DOHH2 (cell line): ENCODE measurements around the gene CRX.
A peak's percentile ranks its signal among the peaks of the same experiment; 100 is the strongest.

Experiments used
- H3F3A ChIP-seq: fragments of 200-600 bp; sonication (generic), shearing (Covaris generic); 2 replicates; pipeline ENCODE4 v1.6.0; 2016; ENCODE audit warnings: antibody characterized with exemption, mild to moderate bottlenecking; ENCODE audit not compliant: control insufficient read depth, insufficient read depth
- H3K27ac ChIP-seq: fragments of 200-600 bp; sonication (generic); 2 replicates; pipeline ENCODE4 v1.5.1; 2014; ENCODE audit warnings: low read depth, mild to moderate bottlenecking, low read length, moderate library complexity
- H3K27me3 ChIP-seq: fragments of 200-600 bp; sonication (generic); 2 replicates; pipeline ENCODE4 v1.6.1; 2014; ENCODE audit warnings: mild to moderate bottlenecking, low read length, mixed read lengths; ENCODE audit not compliant: control insufficient read depth
- H3K36me3 ChIP-seq: fragments of 200-600 bp; sonication (generic); 2 replicates; pipeline ENCODE4 v1.6.1; 2014; ENCODE audit warnings: mild to moderate bottlenecking, low read length, moderate library complexity, mixed read lengths; ENCODE audit not compliant: control insufficient read depth
- H3K4me1 ChIP-seq: fragments of 200-600 bp; sonication (generic); 2 replicates; pipeline ENCODE4 v1.6.1; 2014; ENCODE audit warnings: mild to moderate bottlenecking, low read length, mixed read lengths; ENCODE audit not compliant: control insufficient read depth
- H3K4me2 ChIP-seq: fragments of 200-600 bp; sonication (generic); 2 replicates; pipeline ENCODE4 v1.6.0; 2014; ENCODE audit warnings: mild to moderate bottlenecking, low read length, moderate library complexity
- H3K4me3 ChIP-seq: fragments of 200-600 bp; sonication (generic); 2 replicates; pipeline ENCODE4 v1.5.1; 2014; ENCODE audit warnings: mild to moderate bottlenecking, low read length, mixed read lengths
- H3K79me2 ChIP-seq: fragments of 200-600 bp; sonication (generic); 2 replicates; pipeline ENCODE4 v1.6.1; 2014; ENCODE audit warnings: mild to moderate bottlenecking, low read length, mixed read lengths; ENCODE audit not compliant: control insufficient read depth
- H3K9me2 ChIP-seq: fragments of 200-600 bp; sonication (generic); replicated peaks from 2 replicates; pipeline ENCODE4 v1.6.1; 2014; ENCODE audit warnings: mild to moderate bottlenecking, low read length, mixed read lengths; ENCODE audit not compliant: control insufficient read depth
- H3K9me3 ChIP-seq: fragments of 200-600 bp; sonication (generic); 2 replicates; pipeline ENCODE4 v1.6.1; 2014; ENCODE audit warnings: antibody characterized with exemption, low read length, mixed read lengths; ENCODE audit not compliant: control insufficient read depth, insufficient read depth
- H4K20me1 ChIP-seq: fragments of 200-600 bp; sonication (generic); 2 replicates; pipeline ENCODE4 v1.6.0; 2014; ENCODE audit warnings: low read depth, mild to moderate bottlenecking, antibody characterized with exemption, low read length, moderate library complexity; ENCODE audit not compliant: control insufficient read depth, insufficient read depth
- EZH2phosphoT487 ChIP-seq: fragments of 200-600 bp; sonication (generic); IDR thresholded peaks from 2 replicates; pipeline ENCODE4 v1.6.1; 2017; ENCODE audit warnings: borderline replicate concordance, mild to moderate bottlenecking, antibody characterized with exemption, low read length, moderate library complexity, mixed read lengths
- TF ChIP-seq, protein P1 (sequence below): fragments of 200-600 bp; sonication (generic); IDR thresholded peaks from one replicate; pipeline ENCODE4 v1.5.1; 2014; ENCODE audit warnings: antibody characterized with exemption, mild to moderate bottlenecking, low read depth, low read length; ENCODE audit not compliant: poor library complexity, severe bottlenecking

Gene CRX

DNA sequence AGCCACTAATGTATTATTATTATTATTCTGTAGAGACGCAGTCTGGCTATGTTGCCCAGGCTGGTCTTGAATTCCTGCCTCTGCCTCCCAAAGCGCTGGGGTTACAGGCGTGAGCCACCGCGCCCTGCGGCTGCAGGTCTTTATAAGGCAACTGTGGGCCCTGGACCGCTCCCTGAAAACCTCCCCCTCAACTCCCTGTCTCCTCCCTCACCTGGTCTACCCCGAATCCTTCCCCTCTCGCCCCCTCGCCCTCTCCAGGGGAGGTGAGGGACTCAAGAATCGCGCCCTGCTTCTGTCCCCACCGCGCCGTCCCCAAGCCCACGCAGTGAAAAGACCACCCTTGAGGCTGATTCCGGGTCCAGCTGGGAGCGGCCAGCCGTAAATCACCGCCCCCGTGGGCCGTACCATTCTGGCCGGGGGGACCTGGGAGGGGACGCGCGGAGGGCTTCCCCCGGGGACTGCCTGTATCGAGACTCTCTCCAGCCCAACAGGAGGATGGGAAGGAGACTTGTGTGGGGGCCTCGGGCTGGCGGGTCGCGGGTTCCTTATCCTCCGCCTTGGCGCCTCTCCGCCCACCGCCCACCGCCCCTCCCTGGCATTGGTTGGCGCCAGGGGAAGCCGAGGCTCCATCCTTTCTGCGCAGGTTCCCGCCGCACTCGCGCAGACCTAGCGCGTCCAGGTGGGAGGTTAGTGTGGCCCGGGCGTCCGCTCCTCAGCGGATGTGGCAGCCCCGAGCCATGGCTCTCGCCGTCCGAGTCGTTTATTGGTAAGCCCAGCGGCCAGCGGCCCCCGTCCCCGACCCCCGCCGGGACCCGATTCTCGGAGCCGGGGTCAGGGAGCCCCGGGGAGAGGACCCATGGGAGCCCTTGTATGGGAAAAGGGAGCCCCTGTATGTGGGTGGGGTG is 43.4 kb upstream of the CRX start, which contains the start of gene SELENOW:
Gene SELENOW, plus strand, starts transcription at position 655 of the 905 bp plus-strand sequence. Its CDS starts 83 bp downstream, at position 738.
- TF ChIP-seq EZH2phosphoT487: no peak
- TF ChIP-seq, protein P1, sequence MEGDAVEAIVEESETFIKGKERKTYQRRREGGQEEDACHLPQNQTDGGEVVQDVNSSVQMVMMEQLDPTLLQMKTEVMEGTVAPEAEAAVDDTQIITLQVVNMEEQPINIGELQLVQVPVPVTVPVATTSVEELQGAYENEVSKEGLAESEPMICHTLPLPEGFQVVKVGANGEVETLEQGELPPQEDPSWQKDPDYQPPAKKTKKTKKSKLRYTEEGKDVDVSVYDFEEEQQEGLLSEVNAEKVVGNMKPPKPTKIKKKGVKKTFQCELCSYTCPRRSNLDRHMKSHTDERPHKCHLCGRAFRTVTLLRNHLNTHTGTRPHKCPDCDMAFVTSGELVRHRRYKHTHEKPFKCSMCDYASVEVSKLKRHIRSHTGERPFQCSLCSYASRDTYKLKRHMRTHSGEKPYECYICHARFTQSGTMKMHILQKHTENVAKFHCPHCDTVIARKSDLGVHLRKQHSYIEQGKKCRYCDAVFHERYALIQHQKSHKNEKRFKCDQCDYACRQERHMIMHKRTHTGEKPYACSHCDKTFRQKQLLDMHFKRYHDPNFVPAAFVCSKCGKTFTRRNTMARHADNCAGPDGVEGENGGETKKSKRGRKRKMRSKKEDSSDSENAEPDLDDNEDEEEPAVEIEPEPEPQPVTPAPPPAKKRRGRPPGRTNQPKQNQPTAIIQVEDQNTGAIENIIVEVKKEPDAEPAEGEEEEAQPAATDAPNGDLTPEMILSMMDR: no peak
- Histone ChIP-seq H3K4me1 (peaks cover 14% of the 10 kb centered on the region; the same call in 1 of the 2 replicates), H3K36me3 (no peaks in the 10 kb centered on the region), H3F3A (no peaks in the 10 kb centered on the region; the same call in 1 of the 2 replicates), H3K4me3 (peak within 1 kb of the TSS; percentile 72), H3K9me2 (no peaks in the 10 kb centered on the region), H3K4me2 (peak within 1 kb of the TSS; percentile 74), H3K27me3 (peaks cover 7% of the 10 kb centered on the region), H4K20me1 (no peaks in the 10 kb centered on the region), H3K79me2 (no peaks in the 10 kb centered on the region), H3K9me3 (no peaks in the 10 kb centered on the region), H3K27ac (no peak within 1 kb of the TSS)

DNA sequence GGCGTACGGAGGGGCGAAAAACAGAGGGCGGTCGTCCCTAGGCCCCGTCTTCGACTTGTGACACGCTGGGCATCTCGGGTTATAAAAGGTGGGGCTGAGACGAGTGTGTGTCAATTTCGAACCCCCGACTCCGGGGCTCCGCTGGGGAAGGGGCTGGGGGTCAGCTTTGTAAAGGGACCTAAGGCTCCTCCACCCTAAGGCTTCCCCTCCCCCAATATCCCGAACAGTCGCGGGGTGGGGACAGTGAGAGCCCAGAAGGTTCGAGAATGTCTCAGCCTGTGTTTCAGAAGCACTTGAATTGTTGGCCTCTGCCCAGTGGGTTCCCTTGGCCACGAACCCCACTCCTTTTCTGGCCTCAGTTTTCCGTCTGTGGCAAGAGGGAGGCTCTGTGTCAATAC is 42.8 kb upstream of the CRX start:
- Histone ChIP-seq H3K4me1 (peaks cover 14% of the 10 kb centered on the region; the same call in 1 of the 2 replicates), H3K79me2 (no peaks in the 10 kb centered on the region), H3K9me2 (no peaks in the 10 kb centered on the region), H4K20me1 (no peaks in the 10 kb centered on the region), H3K36me3 (no peaks in the 10 kb centered on the region), H3F3A (no peaks in the 10 kb centered on the region; the same call in 1 of the 2 replicates), H3K9me3 (no peaks in the 10 kb centered on the region), H3K4me2 (peak overlapping the region; percentile 74), H3K4me3 (peak overlapping the region; percentile 72), H3K27ac (no peak overlapping the region), H3K27me3 (peaks cover 7% of the 10 kb centered on the region)
- TF ChIP-seq EZH2phosphoT487: no peak
- TF ChIP-seq, protein P1: no peak

DNA sequence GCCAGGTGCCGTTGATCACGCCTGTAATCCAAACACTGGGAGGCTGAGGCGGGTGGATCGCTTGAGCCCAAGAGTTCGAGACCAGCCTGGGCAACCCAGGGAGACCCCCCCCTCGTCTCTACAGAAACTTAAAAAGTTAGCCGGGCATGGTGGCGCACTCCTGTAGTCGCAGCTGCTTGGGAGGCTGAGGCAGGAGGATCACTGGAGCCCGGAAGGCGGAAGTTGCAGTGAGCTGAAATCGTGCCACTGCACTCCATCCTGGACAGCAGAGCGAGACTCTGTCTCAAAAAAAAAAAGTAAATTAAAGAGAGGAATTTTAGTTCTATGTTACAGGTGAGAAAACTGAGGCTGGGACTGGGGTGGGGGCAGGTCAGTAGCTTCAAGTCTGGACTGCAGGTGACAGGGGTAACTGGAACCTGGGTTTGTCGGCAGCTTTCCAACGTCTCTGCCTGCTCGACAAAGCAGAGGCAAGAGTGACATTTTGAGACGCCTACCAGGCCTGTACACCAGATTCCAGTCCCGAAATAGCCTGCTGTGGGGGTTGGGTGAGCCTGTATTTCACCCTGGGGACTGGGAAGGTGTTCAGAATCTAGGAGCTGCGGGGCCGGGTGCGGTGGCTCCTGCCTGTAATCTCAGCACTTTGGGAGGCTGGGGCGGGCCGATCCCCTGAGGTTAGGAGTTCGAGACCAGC is 42.1 kb upstream of the CRX start:
- no peak for TF ChIP-seq EZH2phosphoT487
- TF ChIP-seq, protein P1: no peak
- no peaks in the 10 kb centered on the region for H3K79me2 ChIP-seq
- H3K36me3 ChIP-seq: no peaks in the 10 kb centered on the region
- no peaks in the 10 kb centered on the region for H3K9me2 ChIP-seq
- H3K4me3 ChIP-seq: peak overlapping the region; percentile 72; the same call in 1 of the 2 replicates
- H3K9me3 ChIP-seq: no peaks in the 10 kb centered on the region
- H3F3A ChIP-seq: no peaks in the 10 kb centered on the region; the same call in 1 of the 2 replicates
- H3K27ac ChIP-seq: no peak overlapping the region
- peaks cover 14% of the 10 kb centered on the region; the same call in 1 of the 2 replicates for H3K4me1 ChIP-seq
- H3K4me2 ChIP-seq: peak overlapping the region; percentile 74
- no peaks in the 10 kb centered on the region for H4K20me1 ChIP-seq
- H3K27me3 ChIP-seq: peaks cover 7% of the 10 kb centered on the region
